Measurements from ENCODE around the gene TRPV5. TPM values are rescaled to one million over a fixed set of nuclear protein-coding genes. Genes with fewer than 3 reads are reported as not detected.

TRPV5 gene
- total RNA-seq, 1 donor from 2014 or later = not detected

DNA sequence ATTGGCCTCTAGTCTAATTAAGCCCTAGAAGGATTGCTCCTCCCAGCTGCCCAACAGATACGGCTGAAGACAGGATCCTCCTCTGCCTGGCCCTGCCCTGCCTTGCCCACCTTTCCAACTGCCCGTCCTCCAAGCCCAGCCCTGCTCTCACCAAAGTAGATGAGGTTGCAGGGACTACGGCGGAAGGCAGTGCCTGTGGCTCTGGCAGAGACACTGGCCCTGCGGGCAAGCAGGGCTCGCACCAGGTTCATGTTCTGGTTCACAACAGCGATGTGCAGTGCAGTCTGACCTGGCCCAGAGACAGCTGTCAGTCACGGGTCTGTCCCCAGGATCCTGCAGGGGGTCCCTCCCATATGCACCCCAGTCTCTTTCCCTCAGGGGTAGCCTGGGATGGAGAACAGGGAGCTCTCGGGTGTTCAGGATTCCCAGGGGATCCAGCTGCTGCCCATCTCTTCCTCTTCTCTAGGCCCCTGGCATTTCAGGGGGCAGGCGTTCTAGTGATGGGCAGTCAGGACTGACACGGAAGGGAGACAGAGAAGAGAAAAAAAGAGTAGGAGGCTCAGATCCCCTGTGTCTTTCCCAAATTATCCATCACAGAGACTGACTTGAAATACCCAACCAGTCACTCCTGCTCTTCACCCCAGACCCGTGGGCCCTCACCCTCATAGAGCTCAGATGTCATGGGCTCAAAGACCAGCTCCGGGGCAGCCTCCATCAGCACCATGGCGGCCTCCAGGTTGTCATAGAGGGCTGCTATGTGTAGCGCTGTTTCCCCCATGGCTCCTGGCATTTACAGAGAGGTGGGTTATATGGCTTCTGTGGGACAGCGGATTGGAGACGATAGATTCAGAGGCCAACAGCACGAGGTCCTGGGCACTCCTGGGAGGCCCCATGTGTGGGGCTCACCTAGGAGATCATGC, 56.3 kb downstream of the TRPV5 start:
- DNase-seq (ENCODE audit: low spot score) = no peak
- Mint-ChIP-seq H3K9me3 (ENCODE audit: low read depth) (no peaks in the 10 kb centered on the region), H3K36me3 (ENCODE audit: low read depth) (no peaks in the 10 kb centered on the region), H3K27me3 (ENCODE audit: low read depth) (peaks cover 24% of the 10 kb centered on the region), H3K4me3 (ENCODE audit: unreplicated experiment) (no peak overlapping the region), H3K4me1 (ENCODE audit: low read depth) (no peaks in the 10 kb centered on the region), H3K27ac (ENCODE audit: unreplicated experiment) (no peak overlapping the region)
- TF ChIP-seq, protein P1, sequence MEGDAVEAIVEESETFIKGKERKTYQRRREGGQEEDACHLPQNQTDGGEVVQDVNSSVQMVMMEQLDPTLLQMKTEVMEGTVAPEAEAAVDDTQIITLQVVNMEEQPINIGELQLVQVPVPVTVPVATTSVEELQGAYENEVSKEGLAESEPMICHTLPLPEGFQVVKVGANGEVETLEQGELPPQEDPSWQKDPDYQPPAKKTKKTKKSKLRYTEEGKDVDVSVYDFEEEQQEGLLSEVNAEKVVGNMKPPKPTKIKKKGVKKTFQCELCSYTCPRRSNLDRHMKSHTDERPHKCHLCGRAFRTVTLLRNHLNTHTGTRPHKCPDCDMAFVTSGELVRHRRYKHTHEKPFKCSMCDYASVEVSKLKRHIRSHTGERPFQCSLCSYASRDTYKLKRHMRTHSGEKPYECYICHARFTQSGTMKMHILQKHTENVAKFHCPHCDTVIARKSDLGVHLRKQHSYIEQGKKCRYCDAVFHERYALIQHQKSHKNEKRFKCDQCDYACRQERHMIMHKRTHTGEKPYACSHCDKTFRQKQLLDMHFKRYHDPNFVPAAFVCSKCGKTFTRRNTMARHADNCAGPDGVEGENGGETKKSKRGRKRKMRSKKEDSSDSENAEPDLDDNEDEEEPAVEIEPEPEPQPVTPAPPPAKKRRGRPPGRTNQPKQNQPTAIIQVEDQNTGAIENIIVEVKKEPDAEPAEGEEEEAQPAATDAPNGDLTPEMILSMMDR (IDR thresholded peaks at IDR 0.05) = no peak

GRCh38 chr7:142876236-142876960, 57.1 kb downstream of the TRPV5 start:
- TF ChIP-seq, protein P1 (IDR thresholded peaks at IDR 0.05) = no peak
- Mint-ChIP-seq H3K4me1 (ENCODE audit: low read depth) (no peaks in the 10 kb centered on the region), H3K36me3 (ENCODE audit: low read depth) (no peaks in the 10 kb centered on the region), H3K9me3 (ENCODE audit: low read depth) (no peaks in the 10 kb centered on the region), H3K27ac (ENCODE audit: unreplicated experiment) (no peak overlapping the region), H3K27me3 (ENCODE audit: low read depth) (peaks cover 18% of the 10 kb centered on the region), H3K4me3 (ENCODE audit: unreplicated experiment) (no peak overlapping the region)
- DNase-seq (ENCODE audit: low spot score) = no peak

- H3K27me3 Mint-ChIP-seq (ENCODE audit: low read depth) = peaks cover 16% of the 10 kb centered on the region
- H3K27ac Mint-ChIP-seq (ENCODE audit: unreplicated experiment) = no peak overlapping the region
- H3K4me1 Mint-ChIP-seq (ENCODE audit: low read depth) = no peaks in the 10 kb centered on the region
Measured at GRCh38 chr7:142875456-142875855, 58.1 kb downstream of the TRPV5 start.

DNA sequence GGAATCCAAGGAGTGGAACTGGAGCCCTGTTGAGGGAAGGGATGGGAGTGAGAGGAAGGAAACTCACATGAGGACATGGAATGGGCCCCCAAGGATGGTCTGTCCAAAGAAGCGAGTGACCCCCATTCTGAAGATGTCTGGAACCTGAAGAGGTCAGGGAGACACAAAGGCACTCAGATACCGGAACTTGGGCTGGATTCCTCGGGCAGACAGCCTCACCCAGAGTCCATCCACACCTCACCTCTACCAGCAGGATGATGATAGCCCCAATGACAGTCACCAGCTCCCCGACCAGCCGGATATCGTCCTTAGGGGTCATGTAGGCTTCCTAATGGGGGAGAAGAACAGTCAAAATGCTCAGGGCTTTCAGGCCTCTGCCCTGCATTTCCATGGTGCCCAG, 58.7 kb downstream of the TRPV5 start:
- H3K27me3 Mint-ChIP-seq (ENCODE audit: low read depth) = peaks cover 9% of the 10 kb centered on the region
- no peaks in the 10 kb centered on the region for H3K9me3 Mint-ChIP-seq (ENCODE audit: low read depth)
- H3K36me3 Mint-ChIP-seq (ENCODE audit: low read depth) = no peaks in the 10 kb centered on the region
- no peak overlapping the region for H3K4me3 Mint-ChIP-seq (ENCODE audit: unreplicated experiment)
- DNase-seq (ENCODE audit: low spot score) = no peak
- no peak overlapping the region for H3K27ac Mint-ChIP-seq (ENCODE audit: unreplicated experiment)
- TF ChIP-seq, protein P1 (IDR thresholded peaks at IDR 0.05) = no peak
- H3K4me1 Mint-ChIP-seq (ENCODE audit: low read depth) = no peaks in the 10 kb centered on the region

More at GRCh38 chr7:142875456-142875855, 58.1 kb downstream of the TRPV5 start:
- TF ChIP-seq, protein P1 (IDR thresholded peaks at IDR 0.05) = no peak
- Mint-ChIP-seq H3K4me3 (ENCODE audit: unreplicated experiment) (no peak overlapping the region), H3K9me3 (ENCODE audit: low read depth) (no peaks in the 10 kb centered on the region), H3K36me3 (ENCODE audit: low read depth) (no peaks in the 10 kb centered on the region)
- no peak for DNase-seq (ENCODE audit: low spot score)

GRCh38 chr7:142874409-142874808, 59.1 kb downstream of the TRPV5 start:
- no peaks in the 10 kb centered on the region for H3K36me3 Mint-ChIP-seq (ENCODE audit: low read depth)
- TF ChIP-seq, protein P1 (IDR thresholded peaks at IDR 0.05) = no peak
- no peak overlapping the region for H3K4me3 Mint-ChIP-seq (ENCODE audit: unreplicated experiment)
- H3K27me3 Mint-ChIP-seq (ENCODE audit: low read depth) = peaks cover 5% of the 10 kb centered on the region
- no peaks in the 10 kb centered on the region for H3K9me3 Mint-ChIP-seq (ENCODE audit: low read depth)
- no peak for DNase-seq (ENCODE audit: low spot score)
- no peaks in the 10 kb centered on the region for H3K4me1 Mint-ChIP-seq (ENCODE audit: low read depth)
- H3K27ac Mint-ChIP-seq (ENCODE audit: unreplicated experiment) = no peak overlapping the region
